H9 (cell line): ENCODE measurements around the gene NPRL2. TPM values are rescaled to one million over a fixed set of nuclear protein-coding genes. Genes with fewer than 3 reads are reported as not detected.

Source experiments
- DNase-seq: peaks from one replicate; pipeline ENCODE4 v3.0.0-alpha.2; 2017
- H2AFZ ChIP-seq: one replicate; pipeline ENCODE4 v1.6.1; 2013; ENCODE audit warnings: mild to moderate bottlenecking, low read length, control low read depth, moderate library complexity
- H2AK5ac ChIP-seq: 2 replicates; pipeline ENCODE4 v1.6.1; 2013; ENCODE audit warnings: low read length, control low read depth, mixed read lengths; ENCODE audit not compliant: insufficient read length
- H2BK120ac ChIP-seq: one replicate; pipeline ENCODE4 v1.6.1; 2013; ENCODE audit warnings: low read depth, mild to moderate bottlenecking, low read length, control low read depth, inconsistent platforms; ENCODE audit not compliant: poor library complexity, severe bottlenecking
- H2BK12ac ChIP-seq: 2 replicates; pipeline ENCODE4 v1.6.1; 2013; ENCODE audit warnings: low read length, control low read depth, mixed read lengths, low read depth; ENCODE audit not compliant: insufficient read length
- H2BK15ac ChIP-seq: 2 replicates; pipeline ENCODE4 v1.6.1; 2013; ENCODE audit warnings: low read depth, low read length, control low read depth
- H2BK20ac ChIP-seq: one replicate; pipeline ENCODE4 v1.6.1; 2013; ENCODE audit warnings: low read depth, mild to moderate bottlenecking, low read length, control low read depth, inconsistent platforms; ENCODE audit not compliant: poor library complexity, severe bottlenecking
- H2BK5ac ChIP-seq: 2 replicates; pipeline ENCODE4 v1.6.1; 2013; ENCODE audit warnings: low read length, control low read depth, mixed read lengths; ENCODE audit not compliant: insufficient read length
- H3K14ac ChIP-seq: 2 replicates; pipeline ENCODE4 v1.6.1; 2013; ENCODE audit warnings: low read length, control low read depth; ENCODE audit not compliant: insufficient read depth
- H3K18ac ChIP-seq: 2 replicates; pipeline ENCODE4 v1.6.1; 2013; ENCODE audit warnings: low read depth, mild to moderate bottlenecking, mixed read lengths, low read length, control low read depth; ENCODE audit not compliant: insufficient read length
- H3K23ac ChIP-seq: 2 replicates; pipeline ENCODE4 v1.6.1; 2013; ENCODE audit warnings: low read length, control low read depth, mixed read lengths, low read depth; ENCODE audit not compliant: insufficient read length
- H3K23me2 ChIP-seq: 2 replicates; pipeline ENCODE4 v1.6.1; 2013; ENCODE audit warnings: low read depth, mild to moderate bottlenecking, mixed read lengths, low read length, control low read depth; ENCODE audit not compliant: insufficient read length, poor library complexity, severe bottlenecking
- H3K27ac ChIP-seq: 2 replicates; pipeline ENCODE4 v1.5.1; 2013; ENCODE audit warnings: low read length, control low read depth, mixed read lengths, low read depth; ENCODE audit not compliant: insufficient read length
- H3K27me3 ChIP-seq: 2 replicates; pipeline ENCODE4 v1.6.1; 2013; ENCODE audit warnings: low read length, control low read depth, inconsistent platforms; ENCODE audit not compliant: insufficient read depth
- H3K4ac ChIP-seq: 2 replicates; pipeline ENCODE4 v1.6.1; 2013; ENCODE audit warnings: low read depth, mild to moderate bottlenecking, control low read depth, inconsistent platforms, low read length, moderate library complexity
- H3K4me1 ChIP-seq: 2 replicates; pipeline ENCODE4 v1.6.1; 2013; ENCODE audit warnings: low read length, control low read depth, inconsistent platforms; ENCODE audit not compliant: insufficient read depth
- H3K4me2 ChIP-seq: 2 replicates; pipeline ENCODE4 v1.6.1; 2013; ENCODE audit warnings: low read length, control low read depth, mixed read lengths; ENCODE audit not compliant: insufficient read length, insufficient read depth
- H3K56ac ChIP-seq: 2 replicates; pipeline ENCODE4 v1.6.1; 2013; ENCODE audit warnings: low read depth, mild to moderate bottlenecking, mixed read lengths, low read length, control low read depth; ENCODE audit not compliant: insufficient read length
- H3K79me1 ChIP-seq: 2 replicates; pipeline ENCODE4 v1.6.1; 2013; ENCODE audit warnings: low read depth, mild to moderate bottlenecking, moderate library complexity, low read length, control low read depth, inconsistent platforms; ENCODE audit not compliant: insufficient read depth, poor library complexity, severe bottlenecking
- H3K79me2 ChIP-seq: 2 replicates; pipeline ENCODE4 v1.6.1; 2013; ENCODE audit warnings: low read length, control low read depth, inconsistent platforms; ENCODE audit not compliant: insufficient read depth
- H3K9ac ChIP-seq: 2 replicates; pipeline ENCODE4 v1.6.1; 2013; ENCODE audit warnings: low read length, control low read depth, mixed read lengths; ENCODE audit not compliant: insufficient read length; ENCODE audit errors: extremely low read depth
- H3K9me3 ChIP-seq: one replicate; pipeline ENCODE4 v1.6.1; 2013; ENCODE audit warnings: low read depth, low read length, inconsistent platforms; ENCODE audit not compliant: control insufficient read depth
- H3T11ph ChIP-seq: one replicate; pipeline ENCODE4 v1.6.1; 2013; ENCODE audit warnings: mild to moderate bottlenecking, low read length, control low read depth, inconsistent platforms
- H4K20me1 ChIP-seq: one replicate; pipeline ENCODE4 v1.6.1; 2013; ENCODE audit not compliant: control insufficient read depth, insufficient read length, insufficient read depth
- H4K5ac ChIP-seq: 2 replicates; pipeline ENCODE4 v1.6.1; 2013; ENCODE audit warnings: low read depth, mild to moderate bottlenecking, mixed read lengths, low read length, control low read depth; ENCODE audit not compliant: insufficient read length
- H4K8ac ChIP-seq: replicated peaks from 2 replicates; pipeline ENCODE4 v1.6.1; 2013; ENCODE audit warnings: low read length, control low read depth, mixed read lengths, low read depth; ENCODE audit not compliant: insufficient read length
- H4K91ac ChIP-seq: 2 replicates; pipeline ENCODE4 v1.6.1; 2013; ENCODE audit warnings: low read depth, mild to moderate bottlenecking, moderate library complexity, mixed read lengths, low read length, control low read depth; ENCODE audit not compliant: insufficient read length
- H3K27ac Mint-ChIP-seq, 3 experiments: 2 replicates in 2 of 3; 3 replicates in 1 of 3; pipeline ENCODE4 v1.8.0; 2020 to 2021; ENCODE audit warnings: mixed read lengths in 3 of 3, mild to moderate bottlenecking in 1 of 3, moderate library complexity in 1 of 3
- H3K27me3 Mint-ChIP-seq: 2 replicates; pipeline ENCODE4 v1.8.0; 2021; ENCODE audit warnings: low read depth, mild to moderate bottlenecking, moderate library complexity, mixed read lengths
- H3K36me3 Mint-ChIP-seq, 3 experiments: 2 replicates in 2 of 3; 3 replicates in 1 of 3; pipeline ENCODE4 v1.8.0; 2020 to 2021; ENCODE audit warnings: low read depth in 3 of 3, mixed read lengths in 3 of 3; ENCODE audit not compliant: insufficient read depth in 1 of 3
- H3K4me1 Mint-ChIP-seq, 2 experiments: 2 replicates each; pipeline ENCODE4 v1.8.0; 2020; ENCODE audit warnings: mixed read lengths in 2 of 2
- H3K4me3 Mint-ChIP-seq, 2 experiments: 2 replicates in 1 of 2; 3 replicates in 1 of 2; pipeline ENCODE4 v1.8.0; 2020 to 2021; ENCODE audit warnings: mild to moderate bottlenecking in 2 of 2, mixed read lengths in 2 of 2, moderate library complexity in 1 of 2
- H3K9me3 Mint-ChIP-seq, 2 experiments: 2 replicates in 1 of 2; 3 replicates in 1 of 2; pipeline ENCODE4 v1.8.0; 2020; ENCODE audit warnings: mild to moderate bottlenecking in 2 of 2, mixed read lengths in 2 of 2, moderate library complexity in 1 of 2
- WGBS: extraction: QIAGEN DNeasy Blood & Tissue Kit; methylation state at CpG from one replicate; pipeline ENCODE4 v1.1.7; 2013; ENCODE audit warnings: missing lambda C conversion rate, low lambda C conversion rate, mixed read lengths; ENCODE audit not compliant: insufficient read length; ENCODE audit errors: extremely low coverage; 5-methylcytosine and 5-hydroxymethylcytosine counted together
- total RNA-seq: library from RNA; stranded (reverse); gene quantifications from 2 replicates; pipeline ENCODE4 v1.2.1, GENCODE V29; 2021
- TF ChIP-seq, protein P1 (sequence below): fragments of 200-600 bp; sonication (generic); conservative IDR thresholded peaks from 3 replicates; pipeline ENCODE4 v1.8.0; 2021; ENCODE audit warnings: antibody characterized with exemption, mild to moderate bottlenecking

NPRL2 gene
- total RNA-seq, 1 experiment from 2014 or later = 23.4 TPM

DNA sequence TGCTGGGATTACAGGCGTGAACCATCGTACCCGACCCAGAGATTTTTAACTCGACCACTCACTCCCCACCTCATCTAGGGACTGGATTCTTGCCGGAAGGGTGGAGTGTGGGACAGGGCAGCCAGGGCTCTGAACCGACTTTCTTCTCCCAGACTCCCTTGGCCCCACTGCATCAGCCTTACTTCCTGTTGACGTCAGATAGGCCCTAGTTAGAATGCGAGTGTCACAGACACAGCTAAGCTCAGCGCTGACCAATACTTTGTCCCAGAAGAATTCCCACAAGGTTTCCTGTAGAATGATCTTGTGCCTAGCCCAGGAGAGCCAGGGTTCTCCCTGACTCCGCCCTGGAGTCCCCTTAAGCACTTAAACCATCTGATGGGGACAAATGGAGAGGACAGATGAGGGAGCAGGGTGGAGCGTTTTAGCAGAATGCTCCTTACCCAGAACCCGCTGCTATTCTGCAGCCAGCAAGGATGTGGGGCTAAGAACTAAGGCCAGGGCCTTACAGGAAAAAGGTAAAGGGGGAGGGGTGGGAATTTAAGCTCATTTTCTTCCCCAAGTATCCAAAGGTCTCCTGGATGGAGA is 16.7 kb downstream of the NPRL2 start:
- Histone ChIP-seq H3K9me3 (no peaks in the 10 kb centered on the region), H3K23ac (no peak overlapping the region), H4K91ac (no peak overlapping the region), H3K18ac (no peak overlapping the region), H4K5ac (no peak overlapping the region), H3K4me1 (no peaks in the 10 kb centered on the region; the same call in 1 of the 2 replicates), H3T11ph (no peak overlapping the region), H2AFZ (no peak overlapping the region), H2BK15ac (no peak overlapping the region), H3K23me2 (peaks cover 17% of the 10 kb centered on the region), H3K4me2 (no peak overlapping the region), H2BK5ac (no peak overlapping the region), H2AK5ac (no peak overlapping the region), H3K9ac (no peak overlapping the region), H3K79me1 (no peaks in the 10 kb centered on the region), H3K56ac (no peak overlapping the region), H3K27ac (no peak overlapping the region), H2BK12ac (no peak overlapping the region), H4K8ac (no peak overlapping the region), H3K14ac (no peak overlapping the region), H2BK120ac (no peak overlapping the region), H4K20me1 (no peaks in the 10 kb centered on the region), H3K27me3 (no peaks in the 10 kb centered on the region; the same call in 1 of the 2 replicates), H2BK20ac (no peak overlapping the region), H3K79me2 (peaks cover 5% of the 10 kb centered on the region; the same call in 1 of the 2 replicates), H3K4ac (no peak overlapping the region)
- TF ChIP-seq, protein P1, sequence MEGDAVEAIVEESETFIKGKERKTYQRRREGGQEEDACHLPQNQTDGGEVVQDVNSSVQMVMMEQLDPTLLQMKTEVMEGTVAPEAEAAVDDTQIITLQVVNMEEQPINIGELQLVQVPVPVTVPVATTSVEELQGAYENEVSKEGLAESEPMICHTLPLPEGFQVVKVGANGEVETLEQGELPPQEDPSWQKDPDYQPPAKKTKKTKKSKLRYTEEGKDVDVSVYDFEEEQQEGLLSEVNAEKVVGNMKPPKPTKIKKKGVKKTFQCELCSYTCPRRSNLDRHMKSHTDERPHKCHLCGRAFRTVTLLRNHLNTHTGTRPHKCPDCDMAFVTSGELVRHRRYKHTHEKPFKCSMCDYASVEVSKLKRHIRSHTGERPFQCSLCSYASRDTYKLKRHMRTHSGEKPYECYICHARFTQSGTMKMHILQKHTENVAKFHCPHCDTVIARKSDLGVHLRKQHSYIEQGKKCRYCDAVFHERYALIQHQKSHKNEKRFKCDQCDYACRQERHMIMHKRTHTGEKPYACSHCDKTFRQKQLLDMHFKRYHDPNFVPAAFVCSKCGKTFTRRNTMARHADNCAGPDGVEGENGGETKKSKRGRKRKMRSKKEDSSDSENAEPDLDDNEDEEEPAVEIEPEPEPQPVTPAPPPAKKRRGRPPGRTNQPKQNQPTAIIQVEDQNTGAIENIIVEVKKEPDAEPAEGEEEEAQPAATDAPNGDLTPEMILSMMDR = no peak
- Mint-ChIP-seq H3K27ac (peak overlapping the region in 2 of 3 experiments; percentile 48 to 49; a peak in 3 of 7 replicates), H3K4me1 (peaks cover 20 to 28% of the 10 kb centered on the region in 2 experiments), H3K36me3 (peaks cover 11 to 45% (median 44%) of the 10 kb centered on the region in 3 experiments; a peak in 6 of 7 replicates), H3K4me3 (peak overlapping the region in 1 of 2 experiments; percentile 11; a peak in 2 of 5 replicates), H3K9me3 (no peaks in the 10 kb centered on the region), H3K27me3 (peaks cover 10% of the 10 kb centered on the region)
- DNase-seq = no peak
- no CpG with 5 or more reads among the region's 12 CpGs for WGBS
